IgD-negative memory B cell (primary cell): ENCODE measurements around the gene MRAS. TPM values are rescaled to one million over a fixed set of nuclear protein-coding genes. Genes with fewer than 3 reads are reported as not detected.
A peak's percentile ranks its signal among the peaks of the same experiment; 100 is the strongest.
"Not testable (repeated sequence)": the region's sequence is repeated elsewhere in the genome, so short reads cannot be mapped to it uniquely, and the experiment has no call there.

Experiments
- H3K27ac Mint-ChIP-seq, 3 donors: one replicate each; pipeline ENCODE4 v1.8.0; 2020 to 2022; ENCODE audit warnings: mild to moderate bottlenecking in 3 of 3, mixed read lengths in 3 of 3, moderate library complexity in 1 of 3
- H3K27me3 Mint-ChIP-seq: one replicate; pipeline ENCODE4 v1.8.0; 2021; ENCODE audit warnings: mixed read lengths
- H3K36me3 Mint-ChIP-seq: one replicate; pipeline ENCODE4 v1.8.0; 2020; ENCODE audit warnings: mild to moderate bottlenecking, mixed read lengths
- H3K4me1 Mint-ChIP-seq, 3 donors: one replicate each; pipeline ENCODE4 v1.8.0; 2020 to 2022; ENCODE audit warnings: mixed read lengths in 3 of 3, mild to moderate bottlenecking in 1 of 3
- H3K4me3 Mint-ChIP-seq, 4 donors: one replicate each; pipeline ENCODE4 v1.8.0; 2020 to 2022; ENCODE audit warnings: mild to moderate bottlenecking in 4 of 4, mixed read lengths in 4 of 4, moderate library complexity in 3 of 4
- H3K9me3 Mint-ChIP-seq, 3 donors: one replicate each; pipeline ENCODE4 v1.8.0; 2020 to 2021; ENCODE audit warnings: mixed read lengths in 3 of 3, mild to moderate bottlenecking in 1 of 3
- polyA plus RNA-seq: library from polyadenylated mRNA; unstranded; fragments of 300-500 nt; fragmentation: Illumina TruSeq; gene quantifications from one replicate; pipeline ENCODE4 v1.2.3, GENCODE V29; 2021

Gene MRAS
- polyA plus RNA-seq, 1 donor from 2014 or later = not detected

DNA sequence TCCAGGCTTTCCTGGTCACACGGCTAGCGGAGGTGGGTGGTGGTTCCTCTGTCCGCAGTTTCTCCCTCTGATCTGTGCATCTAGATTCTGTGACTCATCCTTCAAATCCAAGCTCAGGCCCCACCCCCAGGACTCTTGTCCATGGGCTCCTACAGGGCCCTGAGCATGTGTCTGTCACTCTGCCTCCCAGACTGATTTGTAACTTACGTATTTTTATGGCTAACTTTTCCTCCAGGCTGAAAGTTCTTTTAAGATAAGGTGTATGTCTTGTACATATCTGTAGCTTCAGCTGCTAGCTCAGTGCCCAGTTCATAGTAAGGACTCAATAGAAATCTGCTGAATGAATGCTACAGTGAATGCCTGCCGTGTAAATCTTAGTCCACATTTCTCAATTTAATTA lies 94.1 kb downstream of the MRAS start:
- H3K27me3 Mint-ChIP-seq = peaks cover 13% of the 10 kb centered on the region
- no peaks in the 10 kb centered on the region for H3K36me3 Mint-ChIP-seq
- H3K4me3 Mint-ChIP-seq = no peak overlapping the region
- H3K9me3 Mint-ChIP-seq = no peaks in the 10 kb centered on the region
- peak overlapping the region in 1 of 3 donors; percentile 5 for H3K27ac Mint-ChIP-seq
- no peaks in the 10 kb centered on the region for H3K4me1 Mint-ChIP-seq

- Mint-ChIP-seq H3K27ac (no peak overlapping the region), H3K4me3 (no peak overlapping the region), H3K4me1 (no peaks in the 10 kb centered on the region), H3K27me3 (peaks cover 13% of the 10 kb centered on the region), H3K36me3 (no peaks in the 10 kb centered on the region), H3K9me3 (no peaks in the 10 kb centered on the region)
Measured at GRCh38 chr3:138443091-138443490, 94.7 kb downstream of the MRAS start.

DNA sequence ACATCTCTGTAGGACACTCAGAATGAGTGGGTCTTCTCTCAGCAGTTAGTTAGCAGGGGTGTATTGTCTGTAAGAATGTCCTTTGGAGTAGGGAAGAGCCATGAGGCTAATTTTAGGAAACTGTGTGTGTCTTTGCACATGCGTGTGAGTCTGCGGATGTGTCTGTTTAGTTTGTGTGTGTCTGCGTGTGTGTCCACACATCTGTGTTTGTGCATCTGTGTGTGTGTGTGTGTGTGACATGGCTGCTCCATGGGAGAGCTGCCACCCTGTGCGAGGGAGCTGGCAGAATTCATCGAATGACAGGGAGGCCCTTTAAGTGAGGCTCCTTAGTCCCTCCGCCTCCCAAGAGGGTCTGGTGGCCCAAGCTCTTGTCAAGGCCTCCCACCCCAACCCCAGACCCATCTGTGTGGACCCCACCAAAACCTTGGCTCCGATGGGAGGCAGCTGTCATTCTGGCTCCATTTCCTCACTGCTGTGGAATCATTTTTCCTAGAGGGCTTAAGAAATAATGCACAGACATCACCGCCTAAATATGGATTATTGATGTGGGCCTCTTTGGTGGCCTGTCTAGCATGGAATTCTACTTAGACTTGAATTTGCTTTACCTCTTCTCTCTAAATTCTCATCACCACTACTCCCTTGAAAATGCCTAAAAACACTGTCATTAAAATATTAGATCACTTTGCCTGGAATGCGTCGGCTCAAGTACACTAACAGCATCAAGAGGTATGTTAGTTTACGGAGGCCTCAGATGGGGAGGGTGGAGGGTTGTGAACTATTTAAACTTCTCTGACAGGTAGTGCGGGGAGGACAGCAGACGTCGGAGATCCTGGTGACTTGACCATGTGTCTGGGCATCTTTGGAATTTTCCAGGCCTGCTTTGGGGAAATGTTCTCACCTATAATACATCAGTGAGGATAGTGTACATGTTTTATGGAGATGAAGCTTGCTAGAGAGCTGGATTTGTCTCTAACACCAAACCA lies 95.4 kb downstream of the MRAS start:
- H3K27ac Mint-ChIP-seq = no peak overlapping the region
- H3K4me1 Mint-ChIP-seq = no peaks in the 10 kb centered on the region
- H3K4me3 Mint-ChIP-seq = no peak overlapping the region
- no peaks in the 10 kb centered on the region for H3K9me3 Mint-ChIP-seq
- peaks cover 9% of the 10 kb centered on the region for H3K27me3 Mint-ChIP-seq
- no peaks in the 10 kb centered on the region for H3K36me3 Mint-ChIP-seq

GRCh38 chr3:138445236-138445635 lies 96.9 kb downstream of the MRAS start:
- Mint-ChIP-seq H3K4me3 (no peak overlapping the region), H3K9me3 (no peaks in the 10 kb centered on the region), H3K27ac (no peak overlapping the region), H3K4me1 (no peaks in the 10 kb centered on the region), H3K36me3 (no peaks in the 10 kb centered on the region), H3K27me3 (peaks cover 8% of the 10 kb centered on the region)

GRCh38 chr3:138445654-138446053 lies 97.3 kb downstream of the MRAS start:
- Mint-ChIP-seq H3K9me3 (no peaks in the 10 kb centered on the region), H3K4me1 (no peaks in the 10 kb centered on the region), H3K27ac (no peak overlapping the region), H3K36me3 (no peaks in the 10 kb centered on the region), H3K27me3 (peaks cover 4% of the 10 kb centered on the region), H3K4me3 (no peak overlapping the region)

DNA sequence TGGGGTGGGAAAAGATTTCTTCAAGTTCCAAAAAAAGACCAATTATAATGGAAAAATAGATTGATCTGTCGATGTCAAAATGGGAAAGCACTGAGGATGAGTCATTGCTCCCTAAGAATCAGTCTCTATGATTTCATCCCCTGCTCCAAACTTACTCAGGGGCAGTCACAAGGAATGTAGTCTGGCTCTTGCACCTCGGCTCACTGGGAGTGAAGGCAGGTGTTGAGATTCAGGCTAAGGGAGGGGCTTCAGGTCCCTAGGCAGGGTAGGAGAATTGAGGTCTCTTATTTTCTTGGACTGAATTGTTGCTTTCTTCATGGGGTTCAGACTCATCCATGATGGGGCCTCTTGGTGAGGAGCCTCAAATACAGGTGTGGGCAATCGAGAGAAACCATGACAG lies 100.3 kb downstream of the MRAS start:
- Mint-ChIP-seq H3K36me3 (peaks cover 1% of the 10 kb centered on the region), H3K27me3 (peaks cover 4% of the 10 kb centered on the region), H3K4me1 (no peaks in the 10 kb centered on the region), H3K27ac (no peak overlapping the region), H3K9me3 (no peaks in the 10 kb centered on the region), H3K4me3 (no peak overlapping the region)

GRCh38 chr3:138449490-138449889 lies 101.1 kb downstream of the MRAS start:
- H3K27ac Mint-ChIP-seq = no peak overlapping the region
- no peaks in the 10 kb centered on the region for H3K9me3 Mint-ChIP-seq
- H3K27me3 Mint-ChIP-seq = peaks cover 6% of the 10 kb centered on the region
- no peak overlapping the region for H3K4me3 Mint-ChIP-seq
- H3K4me1 Mint-ChIP-seq = no peaks in the 10 kb centered on the region
- peaks cover 1% of the 10 kb centered on the region for H3K36me3 Mint-ChIP-seq

DNA sequence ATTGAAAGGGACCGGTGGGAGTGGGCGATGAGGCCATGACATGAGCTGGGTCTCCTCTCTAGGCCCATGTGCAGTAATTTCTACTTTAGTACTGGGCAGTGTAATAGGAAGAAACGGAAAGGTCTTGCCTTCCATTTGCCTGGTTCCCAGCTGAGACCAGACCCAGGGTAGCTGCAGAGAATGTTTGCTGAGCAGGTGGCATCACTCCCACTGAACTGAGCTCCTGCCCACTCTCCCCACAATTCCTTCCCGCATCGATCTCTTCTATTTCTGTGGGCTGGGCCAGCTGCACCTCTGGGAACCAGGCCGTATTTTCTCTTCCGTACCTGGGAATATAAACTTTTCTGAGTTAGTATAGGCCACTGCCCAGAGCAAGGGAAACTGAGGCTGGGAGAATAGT lies 101.8 kb downstream of the MRAS start:
- Mint-ChIP-seq H3K4me3 (no peak overlapping the region), H3K36me3 (peaks cover 1% of the 10 kb centered on the region), H3K27ac (no peak overlapping the region), H3K4me1 (no peaks in the 10 kb centered on the region), H3K27me3 (peaks cover 10% of the 10 kb centered on the region), H3K9me3 (no peaks in the 10 kb centered on the region)

DNA sequence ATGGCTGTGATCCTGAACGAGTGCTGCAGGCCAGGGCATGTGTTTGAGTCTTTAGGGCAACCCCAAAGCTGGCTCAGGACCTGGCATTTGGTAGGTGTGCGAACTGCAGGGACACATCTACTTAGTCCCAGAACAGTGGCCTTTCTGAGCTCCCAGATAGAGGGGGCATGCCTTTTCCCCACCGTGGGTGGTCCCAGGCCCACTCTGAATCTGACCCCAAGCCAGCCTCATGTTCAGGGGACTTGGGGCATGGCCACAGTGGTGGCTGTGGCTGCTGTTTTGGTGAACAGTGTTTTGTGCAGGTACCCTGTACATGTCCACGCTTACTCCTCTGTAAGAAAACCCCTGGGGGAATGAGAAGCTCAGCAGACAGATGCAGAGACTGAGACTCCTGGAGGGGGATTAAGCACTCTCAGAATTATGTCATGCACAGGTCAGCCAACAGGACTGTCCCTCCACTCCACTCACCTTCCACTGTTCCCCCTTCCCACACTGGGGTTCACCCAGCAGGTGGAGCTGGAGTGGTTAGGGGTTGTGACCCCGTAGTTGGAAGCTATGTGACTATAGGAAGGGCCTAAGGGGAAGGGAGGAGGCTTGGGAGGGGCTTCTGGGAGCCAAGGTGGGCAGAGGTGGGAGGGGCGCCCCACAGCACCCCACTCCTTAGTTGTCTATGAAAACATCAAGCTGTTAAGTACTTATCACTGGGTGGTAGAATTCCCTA lies 102.5 kb downstream of the MRAS start:
- H3K27ac Mint-ChIP-seq = no peak overlapping the region
- no peak overlapping the region for H3K4me3 Mint-ChIP-seq
- peaks cover 1% of the 10 kb centered on the region for H3K36me3 Mint-ChIP-seq
- peaks cover 14% of the 10 kb centered on the region for H3K27me3 Mint-ChIP-seq
- H3K4me1 Mint-ChIP-seq = no peaks in the 10 kb centered on the region
- H3K9me3 Mint-ChIP-seq = no peaks in the 10 kb centered on the region

DNA sequence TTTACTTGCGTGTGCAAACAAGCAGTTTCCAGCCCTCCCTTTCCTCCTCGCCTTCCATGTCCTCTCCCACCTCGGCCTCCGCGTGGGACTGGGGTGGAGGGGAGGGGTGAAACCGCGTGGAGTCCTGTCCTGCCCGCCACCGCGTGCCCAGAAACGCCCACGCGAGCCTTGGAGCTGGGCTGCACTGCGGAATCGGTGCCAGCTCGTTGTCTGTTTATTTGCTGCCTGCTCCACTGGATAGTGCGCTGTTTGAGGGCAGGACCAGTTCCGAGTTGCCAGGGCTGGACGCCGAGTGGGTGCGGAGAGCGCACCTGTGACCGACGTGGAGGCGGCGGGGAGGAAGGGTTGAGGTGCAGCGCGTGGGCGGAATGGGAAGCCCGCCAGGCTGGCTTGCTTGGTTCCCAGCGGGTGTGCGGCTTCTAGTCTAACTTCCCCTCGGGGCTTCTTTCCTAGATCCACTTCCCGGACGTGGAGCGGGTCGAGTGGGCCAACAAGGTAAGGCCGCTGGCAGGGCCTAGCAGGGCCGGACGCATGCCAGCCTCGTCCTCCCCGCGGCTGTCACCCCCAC lies 103.3 kb downstream of the MRAS start:
- no peak overlapping the region for H3K4me3 Mint-ChIP-seq
- peaks cover 1% of the 10 kb centered on the region for H3K36me3 Mint-ChIP-seq
- no peaks in the 10 kb centered on the region for H3K9me3 Mint-ChIP-seq
- peaks cover 0 to 2% (median 0%) of the 10 kb centered on the region in 3 donors for H3K4me1 Mint-ChIP-seq
- H3K27me3 Mint-ChIP-seq = peaks cover 15% of the 10 kb centered on the region
- no peak overlapping the region for H3K27ac Mint-ChIP-seq

DNA sequence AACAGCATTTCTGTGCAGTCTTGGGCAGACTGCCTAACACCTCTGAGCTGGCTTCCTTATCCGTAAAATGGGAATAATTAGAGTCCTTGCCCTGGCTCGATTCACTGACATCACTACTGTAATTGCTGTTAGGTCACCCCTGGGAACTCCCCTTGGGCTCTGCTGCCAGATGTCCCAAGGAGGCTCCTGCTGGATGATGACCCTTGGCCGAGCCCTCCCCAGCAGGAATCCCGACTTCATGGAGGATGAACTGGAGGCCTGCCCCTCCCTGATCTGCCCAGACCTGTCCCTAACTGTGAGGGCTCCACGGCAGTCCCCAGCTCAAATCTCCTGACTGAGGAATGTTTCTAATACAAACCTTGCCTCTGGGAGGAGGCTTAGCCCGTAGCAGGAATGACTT lies 104.1 kb downstream of the MRAS start:
- Mint-ChIP-seq H3K27me3 (peaks cover 15% of the 10 kb centered on the region), H3K9me3 (no peaks in the 10 kb centered on the region), H3K27ac (no peak overlapping the region), H3K4me1 (peaks cover 0 to 2% (median 0%) of the 10 kb centered on the region in 3 donors), H3K36me3 (peaks cover 1% of the 10 kb centered on the region), H3K4me3 (no peak overlapping the region)

- H3K4me1 Mint-ChIP-seq, H3K36me3 Mint-ChIP-seq, H3K27ac Mint-ChIP-seq, H3K9me3 Mint-ChIP-seq, H3K4me3 Mint-ChIP-seq: not testable (repeated sequence)
- H3K27me3 Mint-ChIP-seq = peaks cover 15% of the 10 kb centered on the region
Measured at GRCh38 chr3:138453940-138454339, 105.6 kb downstream of the MRAS start.
